ACC112 (cell line): ENCODE results near the gene LAD1.

Source experiments
- H2AFZ ChIP-seq: fragments of 200-600 bp; sonication (generic); one replicate; pipeline ENCODE4 v1.6.0; 2017; ENCODE audit warnings: antibody characterized with exemption, low read length; ENCODE audit not compliant: unreplicated experiment
- H3K27ac ChIP-seq: fragments of 200-600 bp; sonication (generic); 2 replicates; pipeline ENCODE4 v1.5.1; 2014; ENCODE audit warnings: low read depth, mild to moderate bottlenecking, antibody characterized with exemption, low read length, moderate library complexity
- H3K27me3 ChIP-seq: fragments of 200-600 bp; sonication (generic); 2 replicates; pipeline ENCODE4 v1.6.1; 2014; ENCODE audit warnings: mild to moderate bottlenecking, antibody characterized with exemption, low read length, moderate library complexity, mixed read lengths; ENCODE audit not compliant: insufficient read depth
- H3K36me3 ChIP-seq: fragments of 200-600 bp; sonication (generic); 2 replicates; pipeline ENCODE4 v1.6.1; 2016; ENCODE audit warnings: mild to moderate bottlenecking, antibody characterized with exemption, low read length, moderate library complexity, mixed read lengths; ENCODE audit not compliant: insufficient read depth
- H3K4me1 ChIP-seq: fragments of 200-600 bp; sonication (generic); one replicate; pipeline ENCODE4 v1.6.1; 2016; ENCODE audit warnings: low read length, mixed read lengths; ENCODE audit not compliant: insufficient read depth, unreplicated experiment, control insufficient read depth
- H3K4me3 ChIP-seq: fragments of 200-600 bp; sonication (generic); 2 replicates; pipeline ENCODE4 v1.5.1; 2014; ENCODE audit warnings: mild to moderate bottlenecking, low read depth, low read length
- H3K79me2 ChIP-seq: fragments of 200-600 bp; sonication (generic); one replicate; pipeline ENCODE4 v1.6.0; 2016; ENCODE audit warnings: low read length; ENCODE audit not compliant: control insufficient read depth, unreplicated experiment, insufficient read depth

The LAD1 gene

DNA sequence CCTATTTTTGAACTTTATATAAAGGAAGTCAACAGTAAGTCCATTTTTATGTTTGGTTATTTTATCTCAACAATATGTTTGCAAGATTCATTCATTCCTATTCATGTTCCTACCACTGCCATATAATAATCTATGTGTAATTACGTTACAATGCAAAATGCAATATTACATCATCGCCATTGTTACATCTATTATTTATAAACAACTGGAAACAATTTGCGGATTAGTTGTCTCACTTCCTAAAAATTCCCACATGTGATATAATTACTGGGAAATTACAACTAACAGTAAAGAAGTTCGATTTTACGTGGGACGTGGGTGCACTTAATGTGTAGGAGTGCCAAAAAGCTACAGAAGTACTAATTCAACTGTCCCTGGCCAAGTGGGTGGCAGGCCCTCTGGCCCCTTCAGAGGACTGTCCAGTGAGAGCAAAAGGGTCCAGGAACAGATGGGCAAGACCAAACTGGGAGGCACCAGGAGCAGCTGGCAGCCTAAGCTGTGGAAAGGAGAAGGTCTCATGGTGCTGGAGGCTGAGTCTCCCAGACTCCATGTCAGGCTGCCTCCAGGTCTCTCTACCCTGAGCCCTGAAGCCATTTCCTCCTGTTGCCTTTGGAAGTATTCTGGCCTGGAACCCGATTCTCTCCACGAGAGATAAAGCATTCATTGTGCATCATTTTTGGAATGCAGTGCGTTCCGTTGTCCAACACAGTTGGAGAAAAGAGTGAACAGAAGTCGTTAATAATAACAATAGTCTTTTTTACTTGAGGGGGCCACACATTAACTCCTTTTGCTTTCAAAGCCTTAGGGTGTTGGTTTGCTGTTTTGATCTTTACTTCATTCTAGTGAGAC, 64.6 kb downstream of the LAD1 start:
- Histone ChIP-seq H3K36me3 (no peaks in the 10 kb centered on the region), H3K79me2 (no peaks in the 10 kb centered on the region), H3K4me3 (no peak overlapping the region), H2AFZ (no peak overlapping the region), H3K4me1 (no peaks in the 10 kb centered on the region), H3K27me3 (no peaks in the 10 kb centered on the region), H3K27ac (no peak overlapping the region)

GRCh38 chr1:201332616-201333335, 66.3 kb downstream of the LAD1 start:
- no peak overlapping the region for H3K27ac ChIP-seq
- H3K4me3 ChIP-seq = no peak overlapping the region
- no peaks in the 10 kb centered on the region for H3K27me3 ChIP-seq
- H3K36me3 ChIP-seq = no peaks in the 10 kb centered on the region
- no peaks in the 10 kb centered on the region for H3K4me1 ChIP-seq
- H2AFZ ChIP-seq = no peak overlapping the region
- H3K79me2 ChIP-seq = no peaks in the 10 kb centered on the region

DNA sequence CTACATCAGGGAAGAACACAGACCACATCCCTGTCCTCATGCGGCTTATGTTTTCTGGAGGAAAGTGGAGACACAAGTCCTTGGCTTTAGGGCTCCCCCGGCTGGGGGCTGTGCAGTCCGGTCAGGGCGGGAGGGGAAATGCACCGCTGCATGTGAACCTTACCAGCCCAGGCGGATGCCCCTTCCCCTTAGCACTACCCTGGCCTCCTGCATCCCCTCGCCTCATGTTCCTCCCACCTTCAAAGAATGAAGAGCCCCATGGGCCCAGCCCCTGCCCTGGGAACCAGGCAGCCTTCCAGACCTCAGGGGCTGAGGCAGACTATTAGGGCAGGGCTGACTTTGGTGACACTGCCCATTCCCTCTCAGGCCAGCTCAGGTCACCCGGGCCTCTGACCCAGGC, 67.1 kb downstream of the LAD1 start:
- Histone ChIP-seq H3K4me3 (no peak overlapping the region), H3K79me2 (no peaks in the 10 kb centered on the region)

DNA sequence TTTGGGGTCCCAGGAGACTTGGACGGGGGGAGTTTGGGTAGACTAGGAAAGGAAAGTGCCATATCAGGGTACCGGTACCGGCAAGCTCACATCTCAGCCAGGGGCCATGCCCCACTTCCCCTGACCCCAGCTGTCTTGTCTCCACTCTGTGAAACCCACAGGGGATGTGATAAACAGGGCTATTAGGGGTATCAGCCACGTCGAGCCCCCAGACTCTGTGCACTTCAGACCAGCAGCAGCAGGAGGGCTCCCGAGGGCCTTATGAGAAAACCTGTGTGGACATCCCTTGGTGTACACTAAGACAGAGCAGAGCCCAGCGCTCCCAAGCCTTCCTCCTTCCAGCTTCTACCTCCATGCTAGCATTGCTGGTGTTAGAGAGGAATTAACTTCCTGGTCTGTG, 68.0 kb downstream of the LAD1 start:
- H3K27me3 ChIP-seq = no peaks in the 10 kb centered on the region
- no peaks in the 10 kb centered on the region for H3K79me2 ChIP-seq
- H3K27ac ChIP-seq = no peak overlapping the region
- no peak overlapping the region for H2AFZ ChIP-seq
- H3K4me1 ChIP-seq = no peaks in the 10 kb centered on the region
- no peak overlapping the region for H3K4me3 ChIP-seq
- no peaks in the 10 kb centered on the region for H3K36me3 ChIP-seq

More for the DNA sequence above, 67.1 kb downstream of the LAD1 start:
- Histone ChIP-seq H3K27ac (no peak overlapping the region), H3K27me3 (no peaks in the 10 kb centered on the region), H3K4me1 (no peaks in the 10 kb centered on the region), H3K36me3 (no peaks in the 10 kb centered on the region), H2AFZ (no peak overlapping the region)
